ENCODE data around the gene MEFV. TPM values are rescaled to one million over a fixed set of nuclear protein-coding genes. Genes with fewer than 3 reads are reported as not detected.

Gene MEFV
- total RNA-seq, 1 donor from 2014 or later = 0.21 TPM

GRCh38 chr16:3195975-3196374, 60.5 kb downstream of the MEFV start:
- no peak overlapping the region for H3K4me3 ChIP-seq (ENCODE audit: low read depth, low read length)
- TF ChIP-seq CTCF (IDR thresholded peaks at IDR 0.05; ENCODE audit: insufficient read depth, low read length, poor library complexity, severe bottlenecking) = no peak
- H3K27me3 ChIP-seq (ENCODE audit: control insufficient read depth, insufficient read depth, low read length) = peaks cover 26% of the 10 kb centered on the region
- H3K36me3 ChIP-seq (ENCODE audit: control insufficient read depth, insufficient read depth, low read length) = no peaks in the 10 kb centered on the region
- no peak for DNase-seq (ENCODE audit: low read depth)

GRCh38 chr16:3194792-3195191, 61.6 kb downstream of the MEFV start:
- no peak for TF ChIP-seq CTCF (IDR thresholded peaks at IDR 0.05; ENCODE audit: insufficient read depth, low read length, poor library complexity, severe bottlenecking)
- DNase-seq (ENCODE audit: low read depth) = no peak
- H3K4me3 ChIP-seq (ENCODE audit: low read depth, low read length) = no peak overlapping the region

GRCh38 chr16:3193221-3194212, 62.9 kb downstream of the MEFV start:
- Histone ChIP-seq H3K36me3 (ENCODE audit: control insufficient read depth, insufficient read depth, low read length) (no peaks in the 10 kb centered on the region), H3K27me3 (ENCODE audit: control insufficient read depth, insufficient read depth, low read length) (peaks cover 37% of the 10 kb centered on the region), H3K4me3 (ENCODE audit: low read depth, low read length) (no peak overlapping the region)
- TF ChIP-seq CTCF (IDR thresholded peaks at IDR 0.05; ENCODE audit: insufficient read depth, low read length, poor library complexity, severe bottlenecking) = no peak
- no peak for DNase-seq (ENCODE audit: low read depth)

More at GRCh38 chr16:3194792-3195191, 61.6 kb downstream of the MEFV start:
- Histone ChIP-seq H3K36me3 (ENCODE audit: control insufficient read depth, insufficient read depth, low read length) (no peaks in the 10 kb centered on the region), H3K27me3 (ENCODE audit: control insufficient read depth, insufficient read depth, low read length) (peaks cover 36% of the 10 kb centered on the region)

GRCh38 chr16:3192476-3193019, 63.9 kb downstream of the MEFV start:
- Histone ChIP-seq H3K36me3 (ENCODE audit: control insufficient read depth, insufficient read depth, low read length) (no peaks in the 10 kb centered on the region), H3K4me3 (ENCODE audit: low read depth, low read length) (no peak overlapping the region), H3K27me3 (ENCODE audit: control insufficient read depth, insufficient read depth, low read length) (peaks cover 34% of the 10 kb centered on the region)
- TF ChIP-seq CTCF (IDR thresholded peaks at IDR 0.05; ENCODE audit: insufficient read depth, low read length, poor library complexity, severe bottlenecking) = no peak
- no peak for DNase-seq (ENCODE audit: low read depth)

Other genes with a start within 250 kb of the MEFV start
- 1.0 and 3.1 TPM in 2 replicates for gene CLDN9, start 243.7 kb downstream of the MEFV start, total RNA-seq
- gene CLDN6, start 238.4 kb downstream of the MEFV start, total RNA-seq = 319 and 359 TPM in 2 replicates
- gene TNFRSF12A, start 236.3 kb downstream of the MEFV start, total RNA-seq = 572 and 754 TPM in 2 replicates
- 10.2 and 18.4 TPM in 2 replicates for gene HCFC1R1, start 232.7 kb downstream of the MEFV start, total RNA-seq
- gene THOC6, start 232.6 kb downstream of the MEFV start, total RNA-seq = 12.2 and 17.0 TPM in 2 replicates
- 6.9 and 9.2 TPM in 2 replicates for gene BICDL2, start 219.7 kb downstream of the MEFV start, total RNA-seq
- gene MMP25, start 210.1 kb downstream of the MEFV start, total RNA-seq = 0.17 TPM in 1 of 2 replicates, not detected in the other
- gene IL32, start 191.0 kb downstream of the MEFV start, total RNA-seq = 621 and 682 TPM in 2 replicates
- not detected in 2 replicates for gene ZSCAN10, start 157.3 kb downstream of the MEFV start, total RNA-seq
- gene ZNF205, start 144.0 kb downstream of the MEFV start, total RNA-seq = 25.1 and 27.9 TPM in 2 replicates
- gene ZNF213, start 121.6 kb downstream of the MEFV start, total RNA-seq = 13.7 and 16.6 TPM in 2 replicates
- not detected in 2 replicates for gene OR1F1, start 68.4 kb downstream of the MEFV start, total RNA-seq
- 5.0 and 7.9 TPM in 2 replicates for gene ZNF200, start 21.5 kb downstream of the MEFV start, total RNA-seq
- 42.1 and 44.5 TPM in 2 replicates for gene ZNF263, start 26.9 kb upstream of the MEFV start, total RNA-seq
- gene TIGD7, start 48.8 kb upstream of the MEFV start, total RNA-seq = 3.1 and 3.4 TPM in 2 replicates
- 17.8 and 19.5 TPM in 2 replicates for gene ZNF75A, start 48.9 kb upstream of the MEFV start, total RNA-seq
- gene OR2C1, start 99.3 kb upstream of the MEFV start, total RNA-seq = 0.08 TPM in 1 of 2 replicates, not detected in the other
- 8.1 and 12.0 TPM in 2 replicates for gene ZSCAN32, start 144.4 kb upstream of the MEFV start, total RNA-seq
- 8.0 and 12.2 TPM in 2 replicates for gene ZNF174, start 144.6 kb upstream of the MEFV start, total RNA-seq
- 1.7 and 2.9 TPM in 2 replicates for gene ZNF597, start 186.9 kb upstream of the MEFV start, total RNA-seq
- gene NAA60, start 187.0 kb upstream of the MEFV start, total RNA-seq = 27.1 and 30.7 TPM in 2 replicates
- gene C16orf90, start 238.9 kb upstream of the MEFV start, total RNA-seq = not detected in 2 replicates
- gene CLUAP1, start 244.4 kb upstream of the MEFV start, total RNA-seq = 20.6 and 20.9 TPM in 2 replicates